ENCODE measurements around the gene AVPR2.

- TF ChIP-seq CTCF (IDR thresholded peaks at IDR 0.05) (peak; percentile 23; the same call in 1 of the 2 replicates), ZFX (IDR thresholded peaks at IDR 0.05; ENCODE audit: borderline replicate concordance) (no peak)
Observed at GRCh38 chrX:153927922-153928760, 23.7 kb downstream of the AVPR2 start.

Data from 22Rv1 (cell line).